Stomach (tissue), 9 donors: ENCODE data around the gene TLK2. TPM values are rescaled to one million over a fixed set of nuclear protein-coding genes. Genes with fewer than 3 reads are reported as not detected.

ENCODE experiments used
- DNase-seq, 2 donors: peaks; one replicate each; pipeline versions ENCODE4 v3.0.0 to v3.0.0-alpha.2; 2013 to 2019
- H3K27ac ChIP-seq, 5 donors: fragments of 200-600 bp in 4 of 5; sonication (generic) in 4 of 5; one replicate each; pipeline ENCODE4 v1.5.1; 2013 to 2019; ENCODE audit warnings: mild to moderate bottlenecking in 1 of 5, moderate library complexity in 1 of 5
- H3K27me3 ChIP-seq, 3 donors: fragments of 200-600 bp; sonication (generic); one replicate each; pipeline ENCODE4 v1.5.1; 2017 to 2019; ENCODE audit warnings: mixed run types in 1 of 3
- H3K36me3 ChIP-seq, 4 donors: fragments of 200-600 bp; sonication (generic); 1 replicate in 3 of 4; 2 replicates in 1 of 4; pipeline ENCODE4 v1.5.1; 2016 to 2019
- H3K4me1 ChIP-seq, 4 donors: fragments of 200-600 bp; sonication (generic); one replicate each; pipeline ENCODE4 v1.5.1; 2016 to 2019
- H3K4me3 ChIP-seq, 4 donors: fragments of 200-600 bp; sonication (generic) in 3 of 4; one replicate each; pipeline ENCODE4 v1.5.1; 2016 to 2019; ENCODE audit warnings: mild to moderate bottlenecking in 1 of 4
- H3K9me3 ChIP-seq, 4 donors: fragments of 200-600 bp; sonication (generic); one replicate each; pipeline ENCODE4 v1.5.1; 2016 to 2019
- CTCF ChIP-seq, 7 experiments: fragments of 450-650 bp in 4 of 7; fragments of 200-600 bp in 3 of 7; sonication (generic) in 3 of 7; IDR thresholded peaks; one replicate each; pipeline ENCODE4 v1.5.1; 2016 to 2019; ENCODE audit warnings: antibody characterized with exemption in 7 of 7, control low read depth in 2 of 7, mild to moderate bottlenecking in 1 of 7
- EP300 ChIP-seq: sonication (generic); formaldehyde crosslinking; IDR thresholded peaks from one replicate; pipeline ENCODE4 v1.6.1; 2017; ENCODE audit warnings: antibody characterized with exemption
- POLR2A ChIP-seq, 4 donors: fragments of 450-650 bp; IDR thresholded peaks; one replicate each; pipeline ENCODE4 v1.6.1; 2016; ENCODE audit warnings: antibody characterized with exemption in 4 of 4, control low read depth in 2 of 4, mild to moderate bottlenecking in 1 of 4, moderate library complexity in 1 of 4
- POLR2AphosphoS5 ChIP-seq, 3 donors: sonication (generic); formaldehyde crosslinking; IDR thresholded peaks; one replicate each; pipeline ENCODE4 v1.6.1; 2016; ENCODE audit warnings: antibody characterized with exemption in 3 of 3
- WGBS, 5 donors: extraction: QIAGEN DNeasy Blood & Tissue Kit in 3 of 5; methylation state at CpG; one replicate each; pipeline versions ENCODE4 v1.1.5 to v1.1.7; 2013 to 2018; 5-methylcytosine and 5-hydroxymethylcytosine counted together
- intact Hi-C: fragments of 100-400 bp; cut with DNase I; formaldehyde crosslinking; loops from one replicate; pipeline ENCODE4 v1.15.1; 2023; ENCODE audit warnings: low total_unique reads
- polyA plus RNA-seq, 3 donors: library from polyadenylated mRNA; stranded (reverse); fragments of 200-250 nt; gene quantifications; one replicate each; pipeline ENCODE4 v1.2.3, GENCODE V29; 2013
- total RNA-seq, 5 donors: library from RNA; depleted of rRNA; stranded (reverse); fragments of >200 nt; gene quantifications; one replicate each; pipeline versions ENCODE4 v1.1.0 to v1.2.3, GENCODE V29; 2014 to 2016
- donor health status: healthy with polysubstance abuse.
- donor health status: Bipolar disorder and iron deficiency.
- donor health status: healthy.

TLK2 gene
- total and polyA plus RNA-seq, 8 donors = 8.6 to 75.3 (median 17.3) TPM

- Histone ChIP-seq H3K4me3 (no peak overlapping the region), H3K27ac (no peak overlapping the region), H3K36me3 (no peaks in the 10 kb centered on the region), H3K9me3 (no peaks in the 10 kb centered on the region), H3K4me1 (no peaks in the 10 kb centered on the region), H3K27me3 (no peaks in the 10 kb centered on the region)
- WGBS, 5 donors = 70 to 77% (median 74%) methylated on average over 9 of the region's 9 CpGs
- TF ChIP-seq CTCF (IDR thresholded peaks at IDR 0.05) (no peak), EP300 (no peak), POLR2A (IDR thresholded peaks at IDR 0.05) (no peak), POLR2AphosphoS5 (IDR thresholded peaks at IDR 0.05) (no peak)
- DNase-seq = no peak
- intact Hi-C loops = no loop called here
These were observed 159.2 kb downstream of the TLK2 start for GRCh38 chr17:62637809-62638208.

- Histone ChIP-seq H3K27ac (no peak overlapping the region), H3K36me3 (no peaks in the 10 kb centered on the region), H3K4me3 (no peak overlapping the region), H3K27me3 (no peaks in the 10 kb centered on the region), H3K9me3 (no peaks in the 10 kb centered on the region), H3K4me1 (no peaks in the 10 kb centered on the region)
- TF ChIP-seq EP300 = no peak
- no peak for TF ChIP-seq CTCF (IDR thresholded peaks at IDR 0.05)
- no peak for TF ChIP-seq POLR2AphosphoS5 (IDR thresholded peaks at IDR 0.05)
- no peak for TF ChIP-seq POLR2A (IDR thresholded peaks at IDR 0.05)
- DNase-seq = no peak
- 84 to 87% (median 86%) methylated on average over 10 of the region's 10 CpGs for WGBS, 5 donors
- intact Hi-C loops = no loop called here
These were observed 162.5 kb downstream of the TLK2 start for GRCh38 chr17:62641153-62641552.

- no peak for DNase-seq
- no peak overlapping the region for H3K27ac ChIP-seq
- no peaks in the 10 kb centered on the region for H3K4me1 ChIP-seq
- H3K9me3 ChIP-seq = no peaks in the 10 kb centered on the region
- no peak overlapping the region for H3K4me3 ChIP-seq
- no peaks in the 10 kb centered on the region for H3K36me3 ChIP-seq
- WGBS, 5 donors = 68 to 75% (median 70%) methylated on average over 6 of the region's 6 CpGs
- intact Hi-C loops = no loop called here
- no peak for TF ChIP-seq EP300
- TF ChIP-seq CTCF (IDR thresholded peaks at IDR 0.05) = no peak
- TF ChIP-seq POLR2AphosphoS5 (IDR thresholded peaks at IDR 0.05) = no peak
- TF ChIP-seq POLR2A (IDR thresholded peaks at IDR 0.05) = no peak
- no peaks in the 10 kb centered on the region for H3K27me3 ChIP-seq
These were observed 163.3 kb downstream of the TLK2 start for GRCh38 chr17:62641951-62642350.

- DNase-seq = no peak
- 78 to 83% (median 78%) methylated on average over 6 of the region's 6 CpGs for WGBS, 5 donors
- no peaks in the 10 kb centered on the region for H3K36me3 ChIP-seq
- H3K27ac ChIP-seq = no peak overlapping the region
- intact Hi-C loops = no loop called here
- no peaks in the 10 kb centered on the region for H3K27me3 ChIP-seq
- H3K4me3 ChIP-seq = no peak overlapping the region
- H3K9me3 ChIP-seq = no peaks in the 10 kb centered on the region
- no peak for TF ChIP-seq POLR2A (IDR thresholded peaks at IDR 0.05)
- TF ChIP-seq CTCF (IDR thresholded peaks at IDR 0.05) = no peak
- TF ChIP-seq POLR2AphosphoS5 (IDR thresholded peaks at IDR 0.05) = no peak
- TF ChIP-seq EP300 = no peak
- H3K4me1 ChIP-seq = peaks cover 0 to 6% (median 4%) of the 10 kb centered on the region in 4 donors
These were observed 164.9 kb downstream of the TLK2 start for GRCh38 chr17:62643496-62643895.
